Hepatocyte (in vitro differentiated cells): ENCODE measurements around the gene HYCC2. TPM values are rescaled to one million over a fixed set of nuclear protein-coding genes. Genes with fewer than 3 reads are reported as not detected.

ENCODE experiments used
- DNase-seq: peaks from one replicate; pipeline ENCODE4 v3.0.0-alpha.2; 2016; ENCODE audit warnings: low spot score
- H2AFZ ChIP-seq: fragments of 200-600 bp; sonication (generic); 2 replicates; pipeline ENCODE4 v1.6.0; 2016; ENCODE audit warnings: antibody characterized with exemption, mild to moderate bottlenecking
- H3K27ac ChIP-seq: fragments of 200-600 bp; sonication (generic); 2 replicates; pipeline ENCODE4 v1.5.1; 2016; ENCODE audit warnings: mild to moderate bottlenecking
- H3K27me3 ChIP-seq: fragments of 200-600 bp; sonication (generic); 2 replicates; pipeline ENCODE4 v1.6.1; 2016
- H3K36me3 ChIP-seq: fragments of 200-600 bp; sonication (generic); replicated peaks from 2 replicates; pipeline ENCODE4 v1.5.1; 2016; ENCODE audit warnings: low read depth; ENCODE audit not compliant: insufficient read depth
- H3K4me1 ChIP-seq: fragments of 200-600 bp; sonication (generic); 2 replicates; pipeline ENCODE4 v1.5.1; 2016; ENCODE audit warnings: mild to moderate bottlenecking, moderate library complexity; ENCODE audit not compliant: insufficient read depth
- H3K4me2 ChIP-seq: fragments of 200-600 bp; sonication (generic); 2 replicates; pipeline ENCODE4 v1.6.0; 2016
- H3K4me3 ChIP-seq: fragments of 200-600 bp; sonication (generic); 2 replicates; pipeline ENCODE4 v1.5.1; 2016; ENCODE audit warnings: mild to moderate bottlenecking
- H3K79me2 ChIP-seq: fragments of 200-600 bp; sonication (generic); 2 replicates; pipeline ENCODE4 v1.6.0; 2017; ENCODE audit warnings: mild to moderate bottlenecking
- H3K9me2 ChIP-seq: fragments of 200-600 bp; sonication (generic); replicated peaks from 2 replicates; pipeline ENCODE4 v1.6.0; 2017; ENCODE audit warnings: mild to moderate bottlenecking; ENCODE audit not compliant: insufficient read depth
- H3K9me3 ChIP-seq: fragments of 200-600 bp; sonication (generic); 2 replicates; pipeline ENCODE4 v1.5.1; 2016; ENCODE audit warnings: low read depth, mild to moderate bottlenecking
- H4K20me1 ChIP-seq: fragments of 200-600 bp; sonication (generic); 2 replicates; pipeline ENCODE4 v1.6.0; 2016; ENCODE audit warnings: mild to moderate bottlenecking; ENCODE audit not compliant: insufficient read depth, poor library complexity, severe bottlenecking
- CTCF ChIP-seq: fragments of 200-600 bp; sonication (generic); IDR thresholded peaks from 2 replicates; pipeline ENCODE4 v1.5.1; 2016; ENCODE audit warnings: antibody characterized with exemption, mild to moderate bottlenecking; ENCODE audit not compliant: poor library complexity
- EZH2 ChIP-seq: fragments of 200-600 bp; sonication (generic); IDR thresholded peaks from 2 replicates; pipeline ENCODE4 v1.6.1; 2016; ENCODE audit warnings: antibody characterized with exemption, mild to moderate bottlenecking, borderline replicate concordance
- EZH2phosphoT487 ChIP-seq: fragments of 200-600 bp; sonication (generic); IDR thresholded peaks from one replicate; pipeline ENCODE4 v1.6.1; 2018; ENCODE audit warnings: antibody characterized with exemption, mild to moderate bottlenecking, low read depth, moderate library complexity; ENCODE audit not compliant: unreplicated experiment, severe bottlenecking
- WGBS: methylation state at CpG from one replicate; pipeline ENCODE4 v1.1.6; 2016; ENCODE audit warnings: low lambda C conversion rate; ENCODE audit errors: missing lambda C conversion rate; 5-methylcytosine and 5-hydroxymethylcytosine counted together
- polyA plus RNA-seq: library from polyadenylated mRNA; unstranded; fragments of >200 nt; fragmentation: Nextera tagmentation; extraction: Ambion mirVana; gene quantifications from 2 replicates; pipeline ENCODE4 v1.2.1, GENCODE V29; 2016
- total RNA-seq: library from RNA; depleted of rRNA; stranded (reverse); fragments of >200 nt; gene quantifications from 2 replicates; pipeline ENCODE4 v1.2.3, GENCODE V29; 2014

Gene HYCC2
- total and polyA plus RNA-seq, 2 experiments from 2014 or later = 6.7 to 9.7 TPM

GRCh38 chr2:201107624-201108023, 36.2 kb upstream of the HYCC2 start:
- no peak for TF ChIP-seq CTCF
- no peak for TF ChIP-seq EZH2
- TF ChIP-seq EZH2phosphoT487 = no peak
- no peak overlapping the region for H3K4me3 ChIP-seq
- WGBS = 91% methylated on average over 2 of the region's 2 CpGs

GRCh38 chr2:201105759-201106158, 34.3 kb upstream of the HYCC2 start:
- TF ChIP-seq EZH2phosphoT487 (no peak), EZH2 (no peak), CTCF (no peak)
- WGBS = 100% methylated on average over 1 of the region's 1 CpG
- H3K79me2 ChIP-seq = no peaks in the 10 kb centered on the region
- H4K20me1 ChIP-seq = no peaks in the 10 kb centered on the region
- H3K9me2 ChIP-seq = no peaks in the 10 kb centered on the region
- no peak overlapping the region for H3K27ac ChIP-seq
- H2AFZ ChIP-seq = no peak overlapping the region
- H3K27me3 ChIP-seq = no peaks in the 10 kb centered on the region
- H3K4me2 ChIP-seq = no peak overlapping the region
- DNase-seq = no peak
- no peak overlapping the region for H3K4me3 ChIP-seq
- no peaks in the 10 kb centered on the region for H3K9me3 ChIP-seq
- H3K4me1 ChIP-seq = no peaks in the 10 kb centered on the region
- H3K36me3 ChIP-seq = no peaks in the 10 kb centered on the region

More at GRCh38 chr2:201107624-201108023, 36.2 kb upstream of the HYCC2 start:
- DNase-seq = no peak
- Histone ChIP-seq H3K9me3 (no peaks in the 10 kb centered on the region), H3K4me2 (no peak overlapping the region), H3K79me2 (no peaks in the 10 kb centered on the region), H2AFZ (no peak overlapping the region), H3K4me1 (no peaks in the 10 kb centered on the region), H3K36me3 (no peaks in the 10 kb centered on the region), H4K20me1 (no peaks in the 10 kb centered on the region), H3K27me3 (no peaks in the 10 kb centered on the region), H3K27ac (no peak overlapping the region), H3K9me2 (no peaks in the 10 kb centered on the region)

- no peaks in the 10 kb centered on the region for H3K9me3 ChIP-seq
- H3K9me2 ChIP-seq = no peaks in the 10 kb centered on the region
- no peaks in the 10 kb centered on the region for H3K79me2 ChIP-seq
- TF ChIP-seq EZH2 = no peak
- no peak for TF ChIP-seq EZH2phosphoT487
- no peak for TF ChIP-seq CTCF
- WGBS = 100% methylated on average over 3 of the region's 3 CpGs
- no peak for DNase-seq
- H3K4me2 ChIP-seq = no peak overlapping the region
- no peak overlapping the region for H2AFZ ChIP-seq
- no peaks in the 10 kb centered on the region for H3K4me1 ChIP-seq
- no peaks in the 10 kb centered on the region for H3K36me3 ChIP-seq
- no peaks in the 10 kb centered on the region for H3K27me3 ChIP-seq
- H3K4me3 ChIP-seq = no peak overlapping the region
- no peaks in the 10 kb centered on the region for H4K20me1 ChIP-seq
- H3K27ac ChIP-seq = no peak overlapping the region
These were observed 29.0 kb upstream of the HYCC2 start for GRCh38 chr2:201100497-201100896.

- TF ChIP-seq EZH2 (no peak), CTCF (no peak), EZH2phosphoT487 (no peak)
- Histone ChIP-seq H3K36me3 (no peaks in the 10 kb centered on the region), H3K4me3 (no peak overlapping the region), H4K20me1 (no peaks in the 10 kb centered on the region), H3K4me2 (no peak overlapping the region), H3K9me3 (no peaks in the 10 kb centered on the region), H3K27me3 (no peaks in the 10 kb centered on the region), H3K9me2 (no peaks in the 10 kb centered on the region), H2AFZ (no peak overlapping the region), H3K79me2 (no peaks in the 10 kb centered on the region), H3K27ac (no peak overlapping the region), H3K4me1 (no peaks in the 10 kb centered on the region)
- WGBS = 97% methylated on average over 5 of the region's 5 CpGs
- no peak for DNase-seq
These were observed 22.1 kb upstream of the HYCC2 start for GRCh38 chr2:201093573-201093972.
